Osteocyte (in vitro differentiated cells): ENCODE data around the gene SNAPC2. TPM values are rescaled to one million over a fixed set of nuclear protein-coding genes. Genes with fewer than 3 reads are reported as not detected.

Experiments
- DNase-seq: peaks from one replicate; pipeline ENCODE4 v3.0.0; 2021; ENCODE audit warnings: mixed read lengths; ENCODE audit not compliant: unreplicated experiment; ENCODE audit errors: extremely low spot score
- H3K27ac Mint-ChIP-seq: one replicate; pipeline ENCODE4 v1.8.0; 2021; ENCODE audit warnings: mild to moderate bottlenecking, mixed read lengths; ENCODE audit not compliant: unreplicated experiment
- H3K27me3 Mint-ChIP-seq: one replicate; pipeline ENCODE4 v1.8.0; 2021; ENCODE audit warnings: mixed read lengths; ENCODE audit not compliant: unreplicated experiment
- H3K36me3 Mint-ChIP-seq: one replicate; pipeline ENCODE4 v1.8.0; 2021; ENCODE audit warnings: mixed read lengths; ENCODE audit not compliant: unreplicated experiment
- H3K4me1 Mint-ChIP-seq: one replicate; pipeline ENCODE4 v1.8.0; 2021; ENCODE audit warnings: mixed read lengths; ENCODE audit not compliant: unreplicated experiment
- H3K4me3 Mint-ChIP-seq: one replicate; pipeline ENCODE4 v1.8.0; 2021; ENCODE audit warnings: mild to moderate bottlenecking, moderate library complexity, mixed read lengths; ENCODE audit not compliant: unreplicated experiment
- H3K9me3 Mint-ChIP-seq: one replicate; pipeline ENCODE4 v1.8.0; 2021; ENCODE audit warnings: mixed read lengths; ENCODE audit not compliant: unreplicated experiment
- total RNA-seq: library from RNA; stranded (reverse); gene quantifications from 2 replicates; pipeline ENCODE4 v1.2.1, GENCODE V29; 2021
- TF ChIP-seq, protein P1 (sequence below): fragments of 200-600 bp; sonication (generic); IDR thresholded peaks from 2 replicates; pipeline ENCODE4 v1.5.0; 2021; ENCODE audit warnings: antibody characterized with exemption, mild to moderate bottlenecking, moderate library complexity

The SNAPC2 gene
- total RNA-seq, 1 donor from 2014 or later = 19.6 TPM

DNA sequence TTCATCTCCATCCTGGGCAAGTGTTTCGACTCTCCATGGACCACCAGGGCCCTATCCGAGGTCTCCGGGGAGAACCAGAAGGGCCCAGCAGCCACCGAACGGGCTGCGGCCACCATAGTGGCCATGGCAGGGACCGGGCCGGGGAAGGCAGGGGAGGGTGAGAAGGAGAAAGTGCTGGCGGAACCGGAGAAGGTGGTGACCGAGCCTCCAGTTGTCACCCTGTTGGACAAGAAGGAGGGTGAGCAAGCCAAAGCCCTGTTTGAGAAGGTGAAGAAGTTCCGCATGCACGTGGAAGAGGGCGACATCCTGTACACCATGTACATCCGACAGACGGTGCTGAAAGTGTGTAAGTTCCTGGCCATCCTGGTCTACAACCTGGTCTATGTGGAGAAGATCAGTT is 21.2 kb upstream of the SNAPC2 start:
- Mint-ChIP-seq H3K36me3 (peaks cover 5% of the 10 kb centered on the region), H3K4me3 (no peak overlapping the region), H3K27ac (no peak overlapping the region), H3K9me3 (no peaks in the 10 kb centered on the region), H3K27me3 (no peaks in the 10 kb centered on the region), H3K4me1 (peaks cover 8% of the 10 kb centered on the region)
- TF ChIP-seq, protein P1, sequence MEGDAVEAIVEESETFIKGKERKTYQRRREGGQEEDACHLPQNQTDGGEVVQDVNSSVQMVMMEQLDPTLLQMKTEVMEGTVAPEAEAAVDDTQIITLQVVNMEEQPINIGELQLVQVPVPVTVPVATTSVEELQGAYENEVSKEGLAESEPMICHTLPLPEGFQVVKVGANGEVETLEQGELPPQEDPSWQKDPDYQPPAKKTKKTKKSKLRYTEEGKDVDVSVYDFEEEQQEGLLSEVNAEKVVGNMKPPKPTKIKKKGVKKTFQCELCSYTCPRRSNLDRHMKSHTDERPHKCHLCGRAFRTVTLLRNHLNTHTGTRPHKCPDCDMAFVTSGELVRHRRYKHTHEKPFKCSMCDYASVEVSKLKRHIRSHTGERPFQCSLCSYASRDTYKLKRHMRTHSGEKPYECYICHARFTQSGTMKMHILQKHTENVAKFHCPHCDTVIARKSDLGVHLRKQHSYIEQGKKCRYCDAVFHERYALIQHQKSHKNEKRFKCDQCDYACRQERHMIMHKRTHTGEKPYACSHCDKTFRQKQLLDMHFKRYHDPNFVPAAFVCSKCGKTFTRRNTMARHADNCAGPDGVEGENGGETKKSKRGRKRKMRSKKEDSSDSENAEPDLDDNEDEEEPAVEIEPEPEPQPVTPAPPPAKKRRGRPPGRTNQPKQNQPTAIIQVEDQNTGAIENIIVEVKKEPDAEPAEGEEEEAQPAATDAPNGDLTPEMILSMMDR = no peak
- DNase-seq = no peak

DNA sequence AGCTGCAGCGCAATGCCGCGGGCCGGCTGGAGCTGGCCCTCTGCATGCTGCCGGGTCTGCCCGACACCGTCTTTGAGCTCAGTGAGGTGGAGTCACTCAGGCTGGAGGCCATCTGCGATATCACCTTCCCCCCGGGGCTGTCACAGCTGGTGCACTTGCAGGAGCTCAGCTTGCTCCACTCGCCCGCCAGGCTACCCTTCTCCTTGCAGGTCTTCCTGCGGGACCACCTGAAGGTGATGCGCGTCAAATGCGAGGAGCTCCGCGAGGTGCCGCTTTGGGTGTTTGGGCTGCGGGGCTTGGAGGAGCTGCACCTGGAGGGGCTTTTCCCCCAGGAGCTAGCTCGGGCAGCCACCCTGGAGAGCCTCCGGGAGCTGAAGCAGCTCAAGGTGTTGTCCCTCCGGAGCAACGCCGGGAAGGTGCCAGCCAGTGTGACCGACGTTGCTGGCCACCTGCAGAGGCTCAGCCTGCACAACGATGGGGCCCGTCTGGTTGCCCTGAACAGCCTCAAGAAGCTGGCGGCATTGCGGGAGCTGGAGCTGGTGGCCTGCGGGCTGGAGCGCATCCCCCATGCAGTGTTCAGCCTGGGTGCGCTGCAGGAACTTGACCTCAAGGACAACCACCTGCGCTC is 20.3 kb upstream of the SNAPC2 start:
- Mint-ChIP-seq H3K4me1 (peaks cover 14% of the 10 kb centered on the region), H3K4me3 (no peak overlapping the region), H3K36me3 (peaks cover 5% of the 10 kb centered on the region), H3K27ac (no peak overlapping the region), H3K27me3 (no peaks in the 10 kb centered on the region), H3K9me3 (no peaks in the 10 kb centered on the region)
- TF ChIP-seq, protein P1 = no peak
- no peak for DNase-seq

GRCh38 chr19:7900401-7900870 is 19.7 kb upstream of the SNAPC2 start:
- no peak for DNase-seq
- Mint-ChIP-seq H3K36me3 (peaks cover 5% of the 10 kb centered on the region), H3K27ac (no peak overlapping the region), H3K9me3 (no peaks in the 10 kb centered on the region), H3K4me1 (peaks cover 18% of the 10 kb centered on the region), H3K27me3 (no peaks in the 10 kb centered on the region), H3K4me3 (no peak overlapping the region)
- TF ChIP-seq, protein P1 = no peak

DNA sequence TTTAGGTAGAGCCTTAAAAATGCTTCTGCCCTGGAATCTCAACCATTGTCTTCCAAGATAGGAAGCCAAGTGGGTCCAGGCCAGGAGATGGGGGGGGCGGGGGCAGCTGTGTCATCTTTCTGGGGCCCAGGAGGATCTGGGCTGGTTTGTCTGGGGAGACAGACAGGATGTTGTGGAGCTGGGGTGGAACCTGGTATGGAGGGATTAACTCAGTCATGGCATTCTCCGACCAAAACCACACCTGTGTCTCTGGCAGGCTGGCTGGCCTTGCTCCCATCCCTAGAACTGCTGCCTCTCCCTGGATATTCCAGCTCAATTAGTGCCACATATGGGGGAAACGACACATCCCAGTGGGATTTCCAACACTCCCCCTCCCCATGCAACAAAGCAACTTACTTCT is 19.2 kb upstream of the SNAPC2 start:
- Mint-ChIP-seq H3K9me3 (no peaks in the 10 kb centered on the region), H3K4me3 (no peak overlapping the region), H3K27ac (no peak overlapping the region), H3K4me1 (peaks cover 22% of the 10 kb centered on the region), H3K27me3 (no peaks in the 10 kb centered on the region), H3K36me3 (peaks cover 5% of the 10 kb centered on the region)
- TF ChIP-seq, protein P1 = no peak
- no peak for DNase-seq

- Mint-ChIP-seq H3K4me3 (no peak overlapping the region), H3K4me1 (peaks cover 26% of the 10 kb centered on the region), H3K9me3 (no peaks in the 10 kb centered on the region), H3K36me3 (peaks cover 5% of the 10 kb centered on the region), H3K27ac (no peak overlapping the region), H3K27me3 (no peaks in the 10 kb centered on the region)
- TF ChIP-seq, protein P1 = no peak
- no peak for DNase-seq
These were observed 18.8 kb upstream of the SNAPC2 start for GRCh38 chr19:7901337-7901736.
